Common myeloid progenitor, CD34-positive (primary cell): ENCODE results near the gene CDHR5.

Experiments
- CTCF ChIA-PET: fragments of 350-600 bp; sonication (Branson Sonifier 250); formaldehyde crosslinking; loops from one replicate; lab custom pipeline; 2021; ENCODE audit warnings: antibody characterized with exemption; lab: Charles Lee
- POLR2A ChIA-PET: fragments of 350-600 bp; sonication (Branson Sonifier 250); formaldehyde crosslinking; loops from one replicate; lab custom pipeline; 2021; ENCODE audit warnings: antibody characterized with exemption; lab: Charles Lee
- DNase-seq, 3 donors: peaks; one replicate each; pipeline versions ENCODE4 v3.0.0 to v3.0.0-alpha.2; 2013
- H3K27ac ChIP-seq, 2 experiments: 1 replicate in 1 of 2; 2 replicates in 1 of 2; pipeline ENCODE4 v1.7.0; 2013; ENCODE audit warnings: inconsistent platforms in 2 of 2, low read length in 2 of 2, mild to moderate bottlenecking in 2 of 2, low read depth in 1 of 2, moderate library complexity in 1 of 2; ENCODE audit not compliant: severe bottlenecking in 2 of 2, insufficient read depth in 1 of 2, poor library complexity in 1 of 2
- H3K27me3 ChIP-seq, 5 experiments: replicated peaks in 2 of 5; 1 replicate in 3 of 5; 2 replicates in 2 of 5; pipeline versions ENCODE4 v1.6.1 to v1.7.0; 2013; ENCODE audit warnings: low read length in 4 of 5, mild to moderate bottlenecking in 2 of 5, moderate library complexity in 2 of 5, inconsistent platforms in 1 of 5; ENCODE audit not compliant: insufficient read depth in 5 of 5, control insufficient read depth in 4 of 5
- H3K36me3 ChIP-seq, 4 experiments: 1 replicate in 2 of 4; 2 replicates in 2 of 4; pipeline versions ENCODE4 v1.6.1 to v1.7.0; 2013; ENCODE audit warnings: low read length in 3 of 4, control low read depth in 1 of 4, mild to moderate bottlenecking in 1 of 4; ENCODE audit not compliant: control insufficient read depth in 4 of 4, insufficient read depth in 4 of 4
- H3K4me1 ChIP-seq, 4 experiments: 1 replicate in 3 of 4; 2 replicates in 1 of 4; pipeline versions ENCODE4 v1.6.1 to v1.7.1; 2013; ENCODE audit warnings: low read length in 3 of 4, mild to moderate bottlenecking in 3 of 4, control low read depth in 1 of 4, inconsistent platforms in 1 of 4, moderate library complexity in 1 of 4; ENCODE audit not compliant: control insufficient read depth in 4 of 4, insufficient read depth in 4 of 4; ENCODE audit errors: control extremely low read depth in 1 of 4
- H3K4me3 ChIP-seq, 7 experiments: 1 replicate in 4 of 7; 2 replicates in 3 of 7; pipeline versions ENCODE4 v1.5.1 to v1.7.0; 2013; ENCODE audit warnings: mild to moderate bottlenecking in 7 of 7, low read length in 6 of 7, moderate library complexity in 6 of 7, inconsistent platforms in 2 of 7, low read depth in 2 of 7, control low read depth in 1 of 7; ENCODE audit not compliant: insufficient read depth in 4 of 7, control insufficient read depth in 1 of 7; ENCODE audit errors: extremely low read depth in 1 of 7
- H3K9me3 ChIP-seq, 5 experiments: 1 replicate in 4 of 5; 2 replicates in 1 of 5; pipeline versions ENCODE4 v1.6.1 to v1.7.1; 2013; ENCODE audit warnings: low read length in 4 of 5, mild to moderate bottlenecking in 2 of 5, inconsistent platforms in 1 of 5, low read depth in 1 of 5, moderate library complexity in 1 of 5; ENCODE audit not compliant: control insufficient read depth in 4 of 5, insufficient read depth in 2 of 5; ENCODE audit errors: control extremely low read depth in 1 of 5
- WGBS: methylation state at CpG from one replicate; pipeline ENCODE4 v1.1.5; 2013; ENCODE audit not compliant: insufficient coverage; 5-methylcytosine and 5-hydroxymethylcytosine counted together

CDHR5 gene

GRCh38 chr11:629237-629583 is 4.5 kb upstream of the CDHR5 start:
- POLR2A ChIA-PET = interaction anchor here (0.6 kb wide), 1 partner anchor 83 kb away, joined by 4 read pairs; no protein-coding TSS in a partner anchor

GRCh38 chr11:628056-628455 is 3.3 kb upstream of the CDHR5 start:
- WGBS = 98% methylated on average over 29 of the region's 31 CpGs
- POLR2A ChIA-PET = no interaction called here

More at GRCh38 chr11:629237-629583, 4.5 kb upstream of the CDHR5 start:
- Histone ChIP-seq H3K9me3 (no peaks in the 10 kb centered on the region), H3K27ac (no peak overlapping the region), H3K27me3 (peaks cover 0 to 22% (median 2%) of the 10 kb centered on the region in 5 experiments), H3K4me3 (peak overlapping the region in 1 of 7 experiments; percentile 1), H3K36me3 (peaks cover 0 to 4% (median 2%) of the 10 kb centered on the region in 4 experiments), H3K4me1 (peaks cover 2 to 19% (median 17%) of the 10 kb centered on the region in 4 experiments)
- 18% methylated on average over 5 of the region's 10 CpGs for WGBS
- peak in 2 of 3 donors; percentile 57 to 58 for DNase-seq
- CTCF ChIA-PET = no interaction called here

GRCh38 chr11:627308-627576 is 2.5 kb upstream of the CDHR5 start:
- WGBS = 30% methylated on average over 8 of the region's 28 CpGs
- Histone ChIP-seq H3K36me3 (peaks cover 0 to 2% (median 0%) of the 10 kb centered on the region in 4 experiments), H3K4me3 (no peak overlapping the region), H3K27me3 (peaks cover 0 to 22% (median 2%) of the 10 kb centered on the region in 5 experiments), H3K27ac (no peak overlapping the region), H3K9me3 (no peaks in the 10 kb centered on the region), H3K4me1 (peaks cover 2 to 19% (median 17%) of the 10 kb centered on the region in 4 experiments)
- POLR2A ChIA-PET = no interaction called here
- no peak for DNase-seq
- CTCF ChIA-PET = no interaction called here

More at GRCh38 chr11:628056-628455, 3.3 kb upstream of the CDHR5 start:
- H3K4me3 ChIP-seq = no peak overlapping the region
- no peak for DNase-seq
- peaks cover 0 to 4% (median 2%) of the 10 kb centered on the region in 4 experiments for H3K36me3 ChIP-seq
- H3K27ac ChIP-seq = no peak overlapping the region
- H3K27me3 ChIP-seq = peaks cover 0 to 22% (median 2%) of the 10 kb centered on the region in 5 experiments
- no peaks in the 10 kb centered on the region for H3K9me3 ChIP-seq
- peaks cover 2 to 19% (median 17%) of the 10 kb centered on the region in 4 experiments for H3K4me1 ChIP-seq
- CTCF ChIA-PET = no interaction called here

GRCh38 chr11:626475-627307 is 1.9 kb upstream of the CDHR5 start, which contains the start of gene SCT:
Gene SCT (minus strand): TSS chr11:627181. CDS start chr11:627143, 38 bp downstream.
- Histone ChIP-seq H3K9me3 (no peaks in the 10 kb centered on the region), H3K4me1 (peaks cover 2 to 19% (median 17%) of the 10 kb centered on the region in 4 experiments), H3K27ac (no peak within 1 kb of the TSS), H3K27me3 (peaks cover 0 to 22% (median 2%) of the 10 kb centered on the region in 5 experiments), H3K4me3 (peak within 1 kb of the TSS in 1 of 7 experiments; percentile 16), H3K36me3 (peaks cover 0 to 2% (median under 1%) of the 10 kb centered on the region in 4 experiments)
- peak in 1 of 3 donors; percentile 38 for DNase-seq
- WGBS = 15% methylated on average over 15 of the region's 72 CpGs
- ChIA-PET CTCF (no interaction called here), POLR2A (no interaction called here)

GRCh38 chr11:625636-626268 is 997 bp upstream of the CDHR5 start:
- CTCF ChIA-PET = no interaction called here
- H3K27ac ChIP-seq = no peak overlapping the region
- WGBS = 88% methylated on average over 18 of the region's 22 CpGs
- no peak for DNase-seq
- peaks cover 0 to 22% (median 2%) of the 10 kb centered on the region in 5 experiments for H3K27me3 ChIP-seq
- peaks cover 0 to 2% (median 1%) of the 10 kb centered on the region in 4 experiments for H3K36me3 ChIP-seq
- peaks cover 2 to 19% (median 17%) of the 10 kb centered on the region in 4 experiments for H3K4me1 ChIP-seq
- no peak overlapping the region for H3K4me3 ChIP-seq
- no peaks in the 10 kb centered on the region for H3K9me3 ChIP-seq
- POLR2A ChIA-PET = interaction anchor here (1.0 kb wide), 1 partner anchor 34 kb away, joined by 3 read pairs; no protein-coding TSS in a partner anchor

GRCh38 chr11:623999-624704 is 603 bp downstream of the CDHR5 start:
- H3K27ac ChIP-seq = no peak overlapping the region
- POLR2A ChIA-PET = no interaction called here

More at GRCh38 chr11:623999-624704, 603 bp downstream of the CDHR5 start:
- Histone ChIP-seq H3K9me3 (no peaks in the 10 kb centered on the region), H3K4me3 (no peak overlapping the region), H3K4me1 (peaks cover 0 to 15% (median 12%) of the 10 kb centered on the region in 4 experiments), H3K36me3 (peaks cover 0 to 3% (median 2%) of the 10 kb centered on the region in 4 experiments), H3K27me3 (peaks cover 0 to 22% (median 2%) of the 10 kb centered on the region in 5 experiments)
- CTCF ChIA-PET = interaction anchor here (1.3 kb wide), 1 partner anchor 8 kb away, joined by 3 read pairs; no protein-coding TSS in a partner anchor
- DNase-seq = no peak
- 95% methylated on average over 25 of the region's 25 CpGs for WGBS
